Measurements from ENCODE around the gene GTF3C6. TPM values are rescaled to one million over a fixed set of nuclear protein-coding genes. Genes with fewer than 3 reads are reported as not detected.
"Not testable (repeated sequence)": the region's sequence is repeated elsewhere in the genome, so short reads cannot be mapped to it uniquely, and the experiment has no call there.

The GTF3C6 gene
- total RNA-seq, 2 donors from 2014 or later: 98.5 to 109 TPM

DNA sequence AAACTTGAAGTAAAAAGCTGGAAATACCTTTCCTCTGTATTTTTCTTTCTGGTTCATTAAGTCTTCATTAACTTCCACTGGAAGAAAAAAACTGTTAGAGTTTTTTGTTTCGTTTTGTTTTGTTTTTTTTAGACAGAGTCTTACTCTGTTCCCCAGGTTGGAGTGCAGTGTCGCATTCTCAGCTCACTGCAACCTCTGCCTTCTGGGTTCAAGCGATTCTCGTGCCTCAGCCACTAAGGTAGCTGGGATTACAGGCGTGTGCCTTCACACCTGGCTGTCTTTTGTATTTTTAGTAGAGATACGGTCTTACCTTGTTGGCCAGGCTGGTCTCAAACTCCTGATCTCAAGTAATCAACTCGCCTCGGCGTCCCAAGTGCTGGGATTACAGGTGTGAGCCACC lies 38.2 kb downstream of the GTF3C6 start:
- DNase-seq (ENCODE audit: low spot score): no peak
- Mint-ChIP-seq H3K9me3 (no peaks in the 10 kb centered on the region), H3K36me3 (no peaks in the 10 kb centered on the region), H3K4me3 (no peak overlapping the region), H3K27me3 (no peaks in the 10 kb centered on the region), H3K27ac (no peak overlapping the region), H3K4me1 (ENCODE audit: low read depth in 2 of 2) (no peaks in the 10 kb centered on the region)
- ATAC-seq: no peak

DNA sequence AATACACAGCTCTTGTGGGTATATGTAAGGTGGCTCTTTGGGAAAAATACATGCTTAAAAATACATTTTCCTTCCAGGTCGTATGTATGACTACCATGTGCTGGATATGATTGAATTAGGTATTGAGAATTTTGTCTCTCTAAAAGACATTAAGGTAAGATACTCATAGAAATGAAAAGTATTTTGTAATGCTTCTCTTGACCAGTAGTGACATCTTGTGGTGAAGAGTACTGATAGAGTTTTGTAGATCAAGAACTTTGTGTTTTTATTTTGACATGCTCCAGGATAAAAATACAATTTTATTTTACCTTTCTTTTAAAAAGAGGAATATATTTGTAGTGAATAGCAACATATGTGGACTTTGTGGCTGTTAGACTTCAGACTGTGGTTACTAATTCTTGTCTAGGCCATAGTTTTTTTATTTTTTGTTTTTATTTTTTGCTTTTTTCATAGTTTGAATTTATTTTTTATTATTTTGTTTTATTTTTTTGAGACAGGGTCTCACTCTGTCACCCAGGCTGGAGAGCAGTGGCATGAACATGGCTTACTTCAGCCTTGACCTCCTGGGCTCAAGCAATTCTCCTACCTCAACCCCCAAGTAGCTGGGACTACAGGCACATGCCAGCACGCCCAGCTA lies 41.2 kb downstream of the GTF3C6 start:
- ATAC-seq (no peak), DNase-seq (ENCODE audit: low spot score) (no peak)
- peaks cover 5% of the 10 kb centered on the region for H3K36me3 Mint-ChIP-seq

DNA sequence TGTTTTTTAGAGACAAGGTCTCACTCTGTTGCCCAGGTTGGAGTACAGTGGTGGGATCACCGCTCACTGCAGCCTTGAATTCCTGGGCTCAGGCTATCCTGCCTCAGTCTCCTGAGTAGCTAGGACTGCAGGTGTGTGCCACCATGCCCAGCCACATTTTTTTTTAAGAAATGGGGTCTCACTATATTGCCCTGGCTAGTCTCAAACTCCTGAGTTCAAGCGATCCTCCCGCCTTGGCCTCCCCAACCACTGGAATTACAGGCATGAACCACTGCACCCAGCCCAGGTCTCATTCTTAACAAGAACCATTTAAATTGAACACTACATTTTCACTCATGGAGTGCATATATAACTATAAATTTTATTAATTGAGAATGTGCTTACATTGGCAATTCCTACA lies 43.8 kb downstream of the GTF3C6 start:
- no peak for ATAC-seq
- peaks cover 8% of the 10 kb centered on the region for H3K36me3 Mint-ChIP-seq
- H3K9me3 Mint-ChIP-seq: no peaks in the 10 kb centered on the region
- H3K4me1 Mint-ChIP-seq (ENCODE audit: low read depth in 2 of 2): no peaks in the 10 kb centered on the region
- no peak overlapping the region for H3K27ac Mint-ChIP-seq
- H3K4me3 Mint-ChIP-seq: no peak overlapping the region
- H3K27me3 Mint-ChIP-seq: no peaks in the 10 kb centered on the region
- DNase-seq (ENCODE audit: low spot score): no peak

More for the DNA sequence above, 41.2 kb downstream of the GTF3C6 start:
- no peaks in the 10 kb centered on the region for H3K27me3 Mint-ChIP-seq
- H3K4me1 Mint-ChIP-seq (ENCODE audit: low read depth in 2 of 2): no peaks in the 10 kb centered on the region
- no peak overlapping the region for H3K4me3 Mint-ChIP-seq
- no peaks in the 10 kb centered on the region for H3K9me3 Mint-ChIP-seq
- H3K27ac Mint-ChIP-seq: no peak overlapping the region

DNA sequence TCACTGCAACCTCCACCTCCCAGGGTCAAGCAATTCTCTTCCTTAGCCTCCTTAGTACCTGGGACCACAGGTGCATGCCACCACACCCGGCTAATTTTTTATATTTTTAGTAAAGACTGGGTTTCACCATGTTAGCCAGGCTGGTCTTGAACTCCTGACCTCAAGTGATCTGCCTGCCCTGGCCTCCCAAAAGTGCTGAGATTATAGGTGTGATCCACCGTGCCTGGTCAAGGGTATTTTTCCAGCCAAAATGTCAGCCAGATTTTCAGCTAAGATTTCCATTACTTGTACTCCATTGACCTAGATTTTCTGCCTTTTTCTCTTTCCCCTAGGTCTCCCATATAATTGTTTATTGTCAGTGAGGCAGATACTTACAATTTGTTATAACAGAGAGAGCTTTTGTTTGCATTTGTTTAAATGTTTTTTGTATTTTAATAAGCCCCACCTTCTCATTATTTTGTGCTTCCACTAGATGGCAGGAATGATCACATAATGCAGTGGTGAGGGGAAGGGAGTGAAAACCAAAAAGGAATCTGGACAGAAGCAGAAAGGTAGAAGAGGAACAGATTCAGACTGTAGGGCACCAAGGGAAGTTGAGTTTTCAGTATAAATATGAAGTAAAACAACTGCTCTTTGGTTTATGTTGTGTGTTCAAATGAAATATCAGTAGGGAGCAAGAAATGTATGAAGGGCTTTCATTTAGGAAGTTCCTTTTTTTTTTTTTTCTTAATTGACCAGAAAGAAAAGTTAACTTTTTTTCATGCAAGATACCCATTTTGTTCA lies 53.0 kb downstream of the GTF3C6 start:
- Mint-ChIP-seq H3K4me3 (no peak overlapping the region), H3K27me3 (no peaks in the 10 kb centered on the region), H3K9me3 (no peaks in the 10 kb centered on the region), H3K36me3 (peaks cover 16% of the 10 kb centered on the region), H3K27ac (no peak overlapping the region), H3K4me1 (ENCODE audit: low read depth in 2 of 2) (peaks cover 0 to 4% of the 10 kb centered on the region in 2 donors)
- DNase-seq (ENCODE audit: low spot score): no peak
- ATAC-seq: no peak

DNA sequence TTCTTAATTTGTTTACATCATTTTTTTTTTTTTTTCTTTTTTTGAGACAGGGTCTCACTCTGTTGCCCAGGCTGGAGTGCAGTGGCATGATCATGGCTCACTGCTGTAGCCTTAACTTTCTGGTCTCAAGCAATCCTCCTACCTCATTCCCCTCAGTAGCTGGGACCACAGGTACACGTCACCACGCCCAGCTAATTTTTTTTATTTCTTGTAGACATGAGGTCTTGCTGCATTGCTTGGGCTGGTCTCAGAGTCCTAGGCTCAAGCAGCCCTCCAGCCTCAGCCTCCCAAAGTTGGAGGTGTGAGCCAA lies 53.6 kb downstream of the GTF3C6 start:
- no peaks in the 10 kb centered on the region for H3K9me3 Mint-ChIP-seq
- H3K27me3 Mint-ChIP-seq: no peaks in the 10 kb centered on the region
- peaks cover 0 to 4% of the 10 kb centered on the region in 2 donors for H3K4me1 Mint-ChIP-seq (ENCODE audit: low read depth in 2 of 2)
- H3K27ac Mint-ChIP-seq: no peak overlapping the region
- ATAC-seq (no peak), DNase-seq (ENCODE audit: low spot score) (no peak)
- H3K4me3 Mint-ChIP-seq: no peak overlapping the region
- H3K36me3 Mint-ChIP-seq: peaks cover 16% of the 10 kb centered on the region

GRCh38 chr6:111012520-111012919 lies 54.0 kb downstream of the GTF3C6 start:
- not testable (repeated sequence) for ATAC-seq; H3K9me3 Mint-ChIP-seq; H3K27me3 Mint-ChIP-seq; H3K27ac Mint-ChIP-seq; DNase-seq (ENCODE audit: low spot score); H3K4me1 Mint-ChIP-seq (ENCODE audit: low read depth in 2 of 2); H3K4me3 Mint-ChIP-seq
- H3K36me3 Mint-ChIP-seq: peaks cover 16% of the 10 kb centered on the region

DNA sequence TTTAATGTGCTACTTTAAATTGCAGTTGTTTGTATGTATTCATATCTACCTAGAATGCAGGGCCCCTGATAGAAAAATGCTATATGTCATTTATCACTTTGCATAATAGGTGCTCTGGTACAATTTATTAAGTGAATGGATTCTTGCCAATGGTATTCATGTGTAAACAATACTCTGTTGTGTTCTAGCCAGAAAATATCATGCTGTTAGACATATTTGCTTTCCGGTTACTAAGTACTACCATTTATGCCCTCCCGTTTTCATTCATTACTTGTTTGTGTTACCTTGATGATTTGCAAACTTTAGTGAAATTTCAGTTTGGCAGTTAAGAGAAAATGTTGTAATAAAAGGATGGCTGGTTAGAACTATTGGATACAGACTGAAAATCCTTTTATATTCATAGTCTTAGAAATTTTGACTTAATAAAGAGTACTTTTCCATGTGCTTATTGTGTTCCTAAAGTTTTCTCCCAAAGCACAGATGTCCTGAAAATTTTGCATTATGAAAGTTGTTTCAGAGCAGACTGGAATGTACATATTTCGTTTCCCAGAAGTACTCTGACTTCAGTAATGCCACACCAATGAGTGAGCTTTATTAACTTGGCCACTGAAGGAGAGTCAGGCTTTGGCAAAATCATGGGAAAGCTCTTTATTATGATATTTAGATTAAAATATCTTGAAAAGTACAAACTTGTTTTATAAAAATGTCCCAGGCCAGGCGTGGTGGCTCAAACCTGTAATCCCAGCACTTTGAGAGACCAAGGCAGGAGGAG lies 54.8 kb downstream of the GTF3C6 start:
- no peaks in the 10 kb centered on the region for H3K9me3 Mint-ChIP-seq
- DNase-seq (ENCODE audit: low spot score): no peak
- H3K27me3 Mint-ChIP-seq: no peaks in the 10 kb centered on the region
- H3K4me1 Mint-ChIP-seq (ENCODE audit: low read depth in 2 of 2): peaks cover 0 to 4% of the 10 kb centered on the region in 2 donors
- no peak for ATAC-seq
- no peak overlapping the region for H3K4me3 Mint-ChIP-seq
- peaks cover 16% of the 10 kb centered on the region for H3K36me3 Mint-ChIP-seq
- H3K27ac Mint-ChIP-seq: no peak overlapping the region

DNA sequence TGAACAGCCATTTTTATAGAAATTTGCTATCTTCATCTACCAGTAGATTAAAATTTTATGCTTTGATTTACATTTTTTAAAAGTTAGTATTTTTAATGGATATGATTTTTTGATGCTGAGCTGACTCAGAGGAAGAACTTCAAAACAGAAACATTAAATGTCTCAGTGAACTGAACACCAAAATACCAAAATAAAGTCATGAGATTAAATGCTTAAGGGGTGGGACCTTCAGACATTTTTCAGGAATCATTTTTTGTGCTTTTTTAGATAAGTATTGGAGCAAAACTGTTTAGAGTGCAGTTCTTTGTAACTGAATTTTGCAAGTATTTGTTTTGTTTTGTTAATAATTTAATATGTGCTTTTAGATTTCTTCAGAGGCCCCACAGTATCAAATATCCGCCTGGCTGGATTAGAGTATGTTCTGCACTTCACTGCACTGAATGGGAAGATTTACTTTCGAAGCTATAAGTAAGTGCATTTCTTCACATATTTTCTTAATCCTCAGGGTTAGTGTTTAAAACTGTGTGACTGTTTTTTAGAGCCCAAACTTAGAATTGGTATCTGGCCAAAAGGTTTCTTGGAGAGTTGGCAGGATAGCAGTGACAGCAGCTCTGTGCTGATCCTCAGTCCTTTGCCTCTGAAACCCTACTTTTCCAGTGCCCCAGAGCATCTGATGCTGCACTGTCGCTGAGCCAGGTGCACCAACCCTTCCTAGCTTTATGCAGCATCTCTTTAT lies 57.1 kb downstream of the GTF3C6 start:
- no peak overlapping the region for H3K4me3 Mint-ChIP-seq
- no peaks in the 10 kb centered on the region for H3K9me3 Mint-ChIP-seq
- no peak for ATAC-seq
- no peak overlapping the region for H3K27ac Mint-ChIP-seq
- peaks cover 0 to 4% of the 10 kb centered on the region in 2 donors for H3K4me1 Mint-ChIP-seq (ENCODE audit: low read depth in 2 of 2)
- peaks cover 8% of the 10 kb centered on the region for H3K36me3 Mint-ChIP-seq
- H3K27me3 Mint-ChIP-seq: no peaks in the 10 kb centered on the region
- no peak for DNase-seq (ENCODE audit: low spot score)

DNA sequence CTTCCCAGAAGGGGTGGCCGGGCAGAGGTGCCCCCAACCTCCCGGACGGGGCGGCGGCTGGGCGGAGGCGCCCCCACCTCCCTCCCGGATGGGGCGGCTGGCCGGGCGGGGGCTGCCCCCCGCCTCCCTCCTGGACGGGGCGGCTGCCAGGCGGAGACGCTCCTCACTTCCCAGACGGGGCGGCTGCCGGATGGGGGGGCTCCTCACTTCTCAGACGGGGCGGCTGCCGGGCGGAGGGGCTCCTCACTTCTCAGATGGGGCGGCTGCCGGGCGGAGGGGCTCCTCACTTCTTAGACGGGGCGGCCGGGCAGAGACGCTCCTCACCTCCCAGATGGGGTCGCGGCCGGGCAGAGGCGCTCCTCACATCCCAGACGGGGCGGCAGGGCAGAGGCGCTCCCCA lies 58.7 kb downstream of the GTF3C6 start:
- H3K4me1 Mint-ChIP-seq (ENCODE audit: low read depth in 2 of 2); ATAC-seq; H3K27ac Mint-ChIP-seq; H3K36me3 Mint-ChIP-seq; H3K4me3 Mint-ChIP-seq; DNase-seq (ENCODE audit: low spot score); H3K9me3 Mint-ChIP-seq; H3K27me3 Mint-ChIP-seq: not testable (repeated sequence)

Other genes starting within 250 kb of the GTF3C6 start
- gene CDK19, start 143.2 kb upstream of the GTF3C6 start, total RNA-seq: 10 to 100 TPM; 15.0 to 22.4 TPM
- gene AMD1, start 83.9 kb upstream of the GTF3C6 start, total RNA-seq: 100 to 1,000 TPM in 1 of 2 donors, 10 to 100 TPM in 1; 52.5 to 116 TPM
- gene RPF2, start 23.3 kb downstream of the GTF3C6 start, total RNA-seq: 10 to 100 TPM; 39.0 to 49.2 TPM
- gene SLC16A10, start 128.8 kb downstream of the GTF3C6 start, total RNA-seq: under 1 TPM; 0.48 to 0.59 TPM

Data from natural killer cell treated with Interleukin-12 subunit alpha and Interleukin-12 subunit beta and Interleukin-15 and Interleukin-18, amount 100 ng/mL, for 72 hours (primary cell).